Peyer's patch (tissue), 4 donors: Measurements from ENCODE around the gene HMG20B.

Experiments
- POLR2A ChIP-seq, 2 donors: fragments of 450-650 bp; IDR thresholded peaks; one replicate each; pipeline ENCODE4 v1.5.1; 2017; ENCODE audit warnings: antibody characterized with exemption in 2 of 2, mild to moderate bottlenecking in 2 of 2, moderate library complexity in 2 of 2
- TF ChIP-seq, protein P1 (sequence below), 6 experiments: fragments of 450-650 bp in 4 of 6; fragments of 200-600 bp in 2 of 6; sonication (generic) in 1 of 6; IDR thresholded peaks; one replicate each; pipeline ENCODE4 v1.5.1; 2017 to 2019; ENCODE audit warnings: antibody characterized with exemption in 6 of 6, mild to moderate bottlenecking in 3 of 6, moderate library complexity in 1 of 6

DNA sequence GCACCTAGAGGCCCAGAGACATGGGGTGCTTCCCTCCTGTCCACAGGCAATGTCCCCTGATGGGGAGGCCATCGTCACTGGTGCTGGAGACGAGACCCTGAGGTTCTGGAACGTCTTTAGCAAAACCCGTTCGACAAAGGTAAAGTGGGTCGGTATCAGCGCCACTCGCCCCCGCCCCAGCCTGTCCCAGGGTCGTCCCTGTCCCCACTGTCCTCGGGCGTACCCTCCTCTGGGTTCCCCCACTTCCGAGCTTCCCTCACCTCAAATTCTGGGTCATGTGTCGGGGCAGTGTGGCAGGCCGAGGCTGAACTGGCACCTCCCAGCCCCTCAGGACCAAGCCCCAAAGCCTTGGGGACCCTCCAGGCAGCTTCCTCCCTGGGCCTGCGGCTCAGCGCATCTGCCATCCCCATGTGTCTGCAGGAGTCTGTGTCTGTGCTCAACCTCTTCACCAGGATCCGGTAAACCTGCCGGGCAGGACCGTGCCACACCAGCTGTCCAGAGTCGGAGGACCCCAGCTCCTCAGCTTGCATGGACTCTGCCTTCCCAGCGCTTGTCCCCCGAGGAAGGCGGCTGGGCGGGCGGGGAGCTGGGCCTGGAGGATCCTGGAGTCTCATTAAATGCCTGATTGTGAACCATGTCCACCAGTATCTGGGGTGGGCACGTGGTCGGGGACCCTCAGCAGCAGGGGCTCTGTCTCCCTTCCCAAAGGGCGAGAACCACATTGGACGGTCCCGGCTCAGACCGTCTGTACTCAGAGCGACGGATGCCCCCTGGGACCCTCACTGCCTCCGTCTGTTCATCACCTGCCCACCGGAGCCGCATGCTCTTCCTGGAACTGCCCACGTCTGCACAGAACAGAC, 38.1 kb upstream of the HMG20B start:
- no peak for TF ChIP-seq POLR2A (IDR thresholded peaks at IDR 0.05)
- TF ChIP-seq, protein P1, sequence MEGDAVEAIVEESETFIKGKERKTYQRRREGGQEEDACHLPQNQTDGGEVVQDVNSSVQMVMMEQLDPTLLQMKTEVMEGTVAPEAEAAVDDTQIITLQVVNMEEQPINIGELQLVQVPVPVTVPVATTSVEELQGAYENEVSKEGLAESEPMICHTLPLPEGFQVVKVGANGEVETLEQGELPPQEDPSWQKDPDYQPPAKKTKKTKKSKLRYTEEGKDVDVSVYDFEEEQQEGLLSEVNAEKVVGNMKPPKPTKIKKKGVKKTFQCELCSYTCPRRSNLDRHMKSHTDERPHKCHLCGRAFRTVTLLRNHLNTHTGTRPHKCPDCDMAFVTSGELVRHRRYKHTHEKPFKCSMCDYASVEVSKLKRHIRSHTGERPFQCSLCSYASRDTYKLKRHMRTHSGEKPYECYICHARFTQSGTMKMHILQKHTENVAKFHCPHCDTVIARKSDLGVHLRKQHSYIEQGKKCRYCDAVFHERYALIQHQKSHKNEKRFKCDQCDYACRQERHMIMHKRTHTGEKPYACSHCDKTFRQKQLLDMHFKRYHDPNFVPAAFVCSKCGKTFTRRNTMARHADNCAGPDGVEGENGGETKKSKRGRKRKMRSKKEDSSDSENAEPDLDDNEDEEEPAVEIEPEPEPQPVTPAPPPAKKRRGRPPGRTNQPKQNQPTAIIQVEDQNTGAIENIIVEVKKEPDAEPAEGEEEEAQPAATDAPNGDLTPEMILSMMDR (IDR thresholded peaks at IDR 0.05) = no peak
